Embryonic facial prominence (tissue), 1 donor: Measurements from ENCODE around the gene WDR64.

Experiments used
- DNase-seq: peaks from one replicate; pipeline ENCODE4 v3.0.0-alpha.2; 2016; ENCODE audit errors: extremely low spot score

WDR64 gene

DNA sequence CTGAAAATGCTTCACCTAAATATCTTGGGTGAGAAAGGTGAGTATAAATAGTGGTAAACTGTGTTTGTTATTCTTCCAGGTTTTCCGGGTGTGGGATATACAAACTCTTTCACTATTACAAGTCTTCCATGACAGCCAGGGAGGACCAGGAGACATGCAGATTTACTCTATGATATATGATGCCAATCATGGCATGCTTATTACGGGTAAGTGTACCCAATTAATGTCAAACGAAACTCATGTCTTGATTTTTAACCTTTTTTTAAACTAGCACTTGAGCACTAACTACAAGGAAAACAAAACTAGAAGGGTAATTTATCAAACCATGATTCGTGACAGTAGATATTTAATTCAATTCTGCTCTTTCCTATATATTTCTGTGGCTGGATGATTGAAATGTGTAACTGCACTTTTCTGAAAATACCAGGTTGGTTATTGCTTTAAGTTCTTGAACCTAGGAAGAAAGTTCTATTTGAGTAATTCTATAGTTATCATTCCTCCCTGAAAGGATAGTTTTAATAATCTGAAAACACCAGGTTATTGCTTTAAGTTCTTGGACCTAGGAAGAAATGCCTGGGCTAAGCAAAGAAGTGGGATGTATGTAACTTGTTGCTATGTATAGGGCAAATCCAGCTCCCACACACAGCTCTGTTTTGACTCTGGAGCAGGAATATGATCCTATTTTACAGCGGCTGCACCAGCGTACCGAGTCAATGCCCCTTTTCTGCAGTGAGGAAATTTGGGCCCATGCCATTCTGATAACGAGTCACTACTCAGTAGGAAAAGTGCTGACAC is 86.4 kb downstream of the WDR64 start:
- no peak for DNase-seq

DNA sequence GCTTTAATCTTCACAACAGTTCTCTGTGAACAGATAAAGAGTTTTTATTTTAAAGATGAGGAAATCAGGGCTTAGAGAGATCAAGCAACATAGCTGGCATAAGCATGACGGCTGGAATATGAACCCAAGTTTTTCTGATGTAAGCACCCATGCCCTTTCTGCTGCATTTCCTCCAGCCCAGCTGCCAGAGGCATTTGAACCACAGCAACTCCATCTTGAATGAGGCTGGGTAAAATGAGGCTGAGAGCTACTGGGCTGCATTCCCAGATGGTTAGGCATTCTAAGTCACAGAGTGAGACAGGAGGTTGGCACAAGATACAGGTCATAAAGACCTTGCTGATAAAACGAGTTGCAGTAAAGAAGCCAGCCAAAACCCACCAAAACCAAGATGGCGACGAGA is 90.0 kb downstream of the WDR64 start:
- no peak for DNase-seq

DNA sequence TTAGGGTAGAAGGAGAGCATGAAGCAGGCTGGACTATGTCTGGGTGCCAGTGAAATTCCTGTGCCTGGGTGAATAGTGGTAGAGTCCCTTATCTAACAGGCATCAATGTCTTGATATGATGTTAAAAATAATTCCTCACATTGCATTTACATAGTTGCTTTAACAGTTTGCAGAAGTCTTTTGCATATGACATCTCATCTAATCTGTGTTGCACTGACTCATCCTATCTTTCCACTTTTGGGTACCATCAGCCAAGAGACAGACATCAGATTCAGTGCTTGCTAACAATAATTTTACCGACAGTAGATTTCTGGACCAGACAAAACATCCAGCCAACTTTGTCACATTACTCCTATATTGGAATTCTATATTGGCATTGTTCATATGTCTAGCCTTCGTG is 92.5 kb downstream of the WDR64 start:
- DNase-seq: no peak

DNA sequence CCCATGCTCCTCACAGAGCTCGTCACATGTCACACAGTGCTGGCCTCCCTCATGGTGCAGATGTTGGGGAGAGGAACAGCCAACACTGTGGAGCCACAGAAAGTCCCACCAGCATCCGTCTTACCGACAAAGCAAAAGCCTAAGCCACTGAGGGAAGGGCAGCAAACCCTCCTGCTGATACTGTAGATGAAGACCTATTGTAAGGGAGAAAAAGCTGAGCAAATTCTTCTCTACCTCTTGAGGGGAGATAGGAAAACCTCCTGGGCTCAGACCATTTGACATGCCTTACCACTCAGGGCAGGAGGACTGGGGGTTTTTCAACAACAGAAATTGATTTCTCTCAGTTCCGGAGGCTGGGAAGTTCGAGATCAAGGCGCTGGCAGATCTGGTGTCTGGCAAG is 95.9 kb downstream of the WDR64 start:
- no peak for DNase-seq

DNA sequence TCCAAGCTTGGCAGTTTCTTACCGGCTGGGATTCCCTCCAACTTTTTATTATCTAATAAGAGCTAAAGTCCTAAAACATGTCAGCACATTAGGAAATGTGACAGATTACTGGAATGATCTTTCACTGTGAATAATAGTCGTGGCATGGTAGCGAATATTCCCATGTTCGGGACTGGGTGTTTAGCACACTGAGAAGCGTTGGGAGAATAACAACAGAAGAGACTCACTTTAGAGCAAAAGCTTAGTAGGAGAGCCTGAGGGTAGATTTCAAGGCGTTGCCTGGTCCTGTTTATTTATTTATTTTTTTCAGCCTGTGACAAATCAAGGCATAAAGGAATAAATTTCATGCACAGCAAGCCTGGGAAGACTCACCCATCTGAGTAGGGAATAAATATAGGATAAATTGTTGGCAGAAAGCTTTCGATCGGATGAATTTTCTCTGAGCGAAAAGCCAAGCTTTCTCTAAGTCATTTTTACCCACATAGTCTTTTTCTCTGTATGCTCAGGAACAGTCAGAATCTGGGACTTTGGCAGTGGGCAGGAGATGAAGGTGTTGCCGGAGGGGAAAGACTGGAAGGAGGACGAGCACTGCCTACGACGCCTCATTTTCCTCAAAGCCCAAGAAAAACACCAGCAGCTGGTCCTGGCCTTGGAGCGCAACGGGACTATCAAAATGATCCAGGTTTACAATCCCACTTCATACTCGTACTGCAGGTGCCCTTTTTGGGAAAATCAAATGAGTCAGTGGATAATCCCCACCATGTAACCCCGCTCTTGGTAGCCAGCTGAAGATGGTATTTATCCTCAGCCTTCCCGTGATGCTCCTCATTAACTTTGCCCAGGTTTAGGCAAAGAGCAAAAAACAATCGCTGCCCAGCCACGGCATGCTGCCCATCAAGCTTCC is 97.2 kb downstream of the WDR64 start:
- peak; percentile 6 for DNase-seq

DNA sequence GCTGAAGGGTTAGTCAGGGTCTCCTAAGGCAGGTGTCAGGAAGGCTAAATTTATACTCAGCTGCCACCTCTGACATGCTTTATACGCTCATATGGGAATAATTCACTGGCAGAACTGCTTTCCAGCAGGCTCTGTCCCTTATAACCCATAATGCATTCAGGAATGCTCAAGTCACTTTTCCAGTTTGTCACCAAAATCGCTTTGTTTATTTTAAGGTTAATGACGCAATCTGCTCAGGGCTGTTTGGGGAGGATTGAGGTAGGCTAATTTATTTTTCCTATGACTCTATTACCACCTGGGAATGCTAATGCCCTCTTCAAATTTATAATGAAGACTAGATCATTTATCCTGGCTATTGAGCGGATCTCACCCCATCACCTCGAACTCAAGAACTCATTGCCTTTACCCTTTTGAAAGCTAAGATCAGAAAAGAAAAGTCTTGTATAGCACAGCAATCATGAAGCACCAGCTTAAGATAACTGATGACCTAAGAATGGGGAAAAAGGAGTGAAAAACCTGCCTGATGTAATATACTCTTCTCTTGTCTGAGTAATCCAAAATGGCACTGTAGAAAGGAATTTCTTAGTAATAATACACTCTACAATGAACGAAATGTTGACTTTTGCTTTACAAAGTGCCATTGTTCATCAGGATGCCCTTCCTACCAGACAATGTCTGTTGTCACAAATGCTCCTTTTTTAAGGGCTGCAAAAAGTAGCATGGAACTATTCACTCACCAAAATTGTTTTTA is 98.0 kb downstream of the WDR64 start:
- DNase-seq: no peak

DNA sequence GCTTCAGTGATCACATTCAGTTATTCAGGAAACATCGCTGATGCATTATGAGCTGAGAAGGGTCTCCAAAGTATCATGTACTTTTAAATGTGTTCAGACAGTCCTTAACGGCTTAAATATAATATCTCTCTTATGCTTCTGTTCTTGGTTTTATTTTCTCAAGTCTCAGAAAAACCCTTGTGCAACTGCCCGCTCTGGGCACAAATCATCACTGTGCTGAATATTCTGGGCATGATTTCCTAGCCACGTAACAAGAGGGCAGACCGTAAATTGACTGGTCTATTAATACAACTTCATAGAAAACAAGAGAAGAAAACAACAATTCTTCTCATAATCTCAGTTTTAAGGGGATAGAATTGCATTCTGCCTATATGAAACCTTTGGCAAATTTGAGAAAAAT is 99.4 kb downstream of the WDR64 start:
- no peak for DNase-seq

DNA sequence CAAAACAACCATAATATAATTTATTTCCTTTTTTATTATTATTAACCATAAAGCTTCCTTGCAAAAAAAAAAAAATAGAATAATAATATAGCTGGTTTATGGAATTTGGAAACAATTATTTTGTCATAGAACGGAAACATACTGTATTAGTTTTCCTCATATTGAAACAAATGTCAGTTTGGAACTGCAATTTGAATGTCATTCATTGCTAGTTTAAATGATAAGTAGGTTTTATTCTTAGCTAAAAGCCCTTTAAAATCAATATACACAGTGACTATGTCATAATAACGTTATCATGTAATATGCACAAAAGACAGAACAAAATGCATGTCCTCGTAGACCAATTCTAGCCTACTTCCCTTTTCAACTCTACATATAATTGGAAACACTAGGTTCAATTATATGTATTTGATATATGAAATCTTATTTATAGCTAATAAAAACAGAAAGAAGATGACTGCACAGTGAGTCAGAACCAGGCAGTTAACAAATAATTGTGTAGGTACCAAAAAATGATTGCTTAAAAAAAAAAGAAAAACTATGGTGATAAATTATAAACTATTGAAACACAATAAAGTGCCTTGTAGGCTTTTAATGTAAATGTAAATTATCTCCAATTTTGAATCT is 110.7 kb downstream of the WDR64 start:
- no peak for DNase-seq

DNA sequence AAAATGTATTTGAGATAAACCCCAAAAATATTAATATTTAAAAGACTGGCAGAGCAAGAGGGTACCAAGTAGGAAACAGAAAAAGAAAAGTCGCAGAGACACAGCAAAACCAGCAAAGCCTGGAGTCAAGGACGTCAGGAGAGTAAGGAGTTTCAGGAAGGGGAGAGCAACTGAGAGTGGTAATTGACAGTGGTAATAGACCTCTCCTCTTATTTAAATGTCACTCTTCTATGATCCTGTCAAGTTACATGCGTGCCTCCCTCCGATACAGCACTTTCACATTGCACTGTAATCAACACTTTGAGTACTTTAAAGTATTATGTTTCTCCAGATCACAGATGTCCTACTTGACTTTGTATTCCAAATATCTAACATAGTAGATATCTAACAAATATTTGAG is 113.3 kb downstream of the WDR64 start:
- DNase-seq: no peak

DNA sequence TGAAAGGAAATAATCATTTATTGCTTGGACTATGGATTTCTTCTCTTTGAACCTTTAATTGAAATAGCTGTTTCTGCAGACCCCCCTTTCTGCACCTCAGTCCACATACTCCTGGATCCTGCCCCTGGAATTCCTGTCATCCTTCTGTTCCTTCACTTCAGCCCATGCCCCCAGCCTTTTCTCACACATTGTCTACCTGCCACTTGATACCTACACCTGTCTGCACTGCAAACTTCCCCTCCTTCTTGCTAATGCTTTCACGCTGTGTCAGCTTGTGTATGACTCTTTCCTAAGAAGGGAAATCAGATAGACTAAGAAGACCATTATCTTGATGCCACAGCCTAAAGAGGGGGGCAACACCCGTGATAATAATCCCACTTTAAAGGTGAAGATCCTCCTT is 115.7 kb downstream of the WDR64 start:
- DNase-seq: no peak

DNA sequence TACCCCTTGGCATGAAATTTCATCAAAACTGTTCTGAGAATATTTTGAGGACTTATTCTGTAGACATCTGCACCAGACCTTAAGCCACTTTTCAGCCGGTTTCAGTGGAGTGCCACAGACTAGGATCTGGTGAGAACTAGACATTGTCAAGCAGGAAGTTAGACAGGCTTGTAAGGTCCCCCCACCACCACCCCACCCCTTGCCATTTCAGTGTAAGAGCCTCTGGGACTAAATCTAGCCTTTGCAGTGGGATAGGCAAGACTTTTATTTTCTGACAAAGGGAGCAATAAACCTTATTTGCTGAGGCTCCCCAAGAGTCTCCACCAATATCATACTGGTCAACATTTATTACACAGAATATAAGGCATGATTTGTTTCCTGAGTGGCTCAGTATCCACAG is 118.0 kb downstream of the WDR64 start:
- DNase-seq: no peak

DNA sequence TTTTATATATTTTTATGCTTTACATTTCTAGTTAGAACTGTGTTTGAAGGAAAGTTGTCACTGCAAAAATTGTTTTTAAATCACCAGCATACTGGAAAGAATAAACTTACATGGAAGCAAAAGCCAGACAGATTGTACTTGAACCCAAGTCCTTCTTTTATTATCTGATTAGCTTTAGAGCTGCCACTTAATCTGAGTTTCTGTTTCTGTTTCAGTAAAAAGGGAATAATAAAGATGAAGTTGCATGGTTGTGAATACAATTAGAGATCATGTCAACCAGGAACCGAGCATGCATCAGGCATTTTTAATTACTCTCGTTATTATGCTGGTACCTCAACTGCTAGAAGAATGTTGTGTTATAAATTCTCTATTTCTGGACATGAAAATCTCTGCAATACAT is 119.0 kb downstream of the WDR64 start:
- DNase-seq: no peak

DNA sequence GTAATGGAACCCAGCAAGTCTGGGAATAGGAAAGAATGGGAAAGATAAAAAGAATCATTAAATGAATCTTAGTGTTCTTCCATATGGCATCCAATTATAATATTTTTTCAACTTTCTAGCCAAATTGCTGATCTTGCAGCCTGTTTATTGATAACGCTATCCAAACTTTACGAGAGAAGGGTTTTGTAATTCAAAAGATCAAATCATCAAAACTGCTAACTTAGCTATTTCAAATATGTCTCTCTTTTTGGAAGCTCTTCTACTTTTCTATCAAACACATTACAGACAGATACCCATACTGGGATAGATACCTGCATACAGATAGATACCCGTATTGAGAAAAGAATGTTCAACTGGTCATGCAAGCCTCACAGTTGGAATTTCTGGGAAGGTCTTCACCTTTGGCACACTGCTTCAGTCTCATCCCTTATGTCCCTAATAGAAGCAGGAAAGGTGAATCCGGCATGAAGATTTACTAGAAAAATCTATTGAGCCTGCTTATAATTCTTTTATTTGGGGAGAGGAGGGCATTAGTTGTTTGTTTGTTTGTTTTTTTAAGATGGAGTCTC is 120.9 kb downstream of the WDR64 start:
- no peak for DNase-seq

DNA sequence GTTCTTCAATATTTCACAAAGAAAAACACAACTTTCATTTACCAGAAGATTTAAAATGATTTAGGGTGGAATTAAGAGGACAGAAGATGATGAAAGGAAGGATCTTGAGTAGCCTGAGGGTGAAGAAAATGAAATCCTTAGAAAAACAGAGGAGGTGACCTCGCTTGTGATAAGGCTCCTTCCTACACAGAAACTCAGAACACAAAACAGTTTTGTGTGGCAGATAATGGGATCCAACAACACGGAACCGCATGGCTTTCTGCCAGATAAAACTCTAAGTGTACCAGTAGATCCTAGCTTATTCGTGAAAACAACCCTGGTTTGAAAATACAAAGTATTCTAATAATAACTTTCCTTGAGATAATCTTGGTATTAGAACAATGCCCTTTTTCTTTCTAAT is 121.9 kb downstream of the WDR64 start:
- no peak for DNase-seq

DNA sequence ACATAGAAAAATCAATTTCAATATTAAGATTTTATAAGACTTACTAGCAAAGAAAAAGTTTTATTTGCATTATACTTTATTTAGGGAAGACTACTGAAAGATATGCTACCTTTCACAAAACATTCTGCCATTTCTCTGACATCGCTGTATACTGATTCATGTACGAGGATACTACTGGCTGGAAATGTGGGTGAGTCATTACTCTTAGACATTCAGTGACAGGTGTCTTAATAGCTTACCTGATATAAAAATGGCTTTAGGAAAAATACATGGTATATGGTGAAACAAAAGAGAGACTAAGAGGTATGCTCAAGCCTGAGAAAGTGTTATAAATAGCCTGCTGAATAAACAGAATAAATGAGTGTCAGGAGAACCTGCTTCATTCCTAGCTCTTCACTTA is 122.9 kb downstream of the WDR64 start:
- DNase-seq: no peak

DNA sequence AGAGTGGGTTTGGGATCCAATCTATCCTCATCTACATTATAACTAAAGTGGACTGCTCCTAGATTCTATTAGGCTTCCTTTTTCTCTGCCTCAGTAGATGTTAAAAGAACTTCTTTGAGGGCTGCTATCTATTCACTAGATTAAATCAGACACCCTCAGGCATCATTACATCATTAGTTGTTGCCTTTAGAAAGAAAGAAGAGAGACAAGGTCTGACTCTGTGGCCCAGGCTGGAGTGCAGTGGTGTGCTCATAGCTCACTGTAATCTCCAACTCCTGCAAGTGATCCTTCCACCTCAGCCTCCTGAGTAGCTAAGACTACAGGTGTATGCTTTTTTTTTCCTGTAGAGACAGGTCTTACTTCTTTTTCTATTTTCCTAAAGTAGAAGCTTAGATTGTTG is 124.8 kb downstream of the WDR64 start:
- DNase-seq: no peak

DNA sequence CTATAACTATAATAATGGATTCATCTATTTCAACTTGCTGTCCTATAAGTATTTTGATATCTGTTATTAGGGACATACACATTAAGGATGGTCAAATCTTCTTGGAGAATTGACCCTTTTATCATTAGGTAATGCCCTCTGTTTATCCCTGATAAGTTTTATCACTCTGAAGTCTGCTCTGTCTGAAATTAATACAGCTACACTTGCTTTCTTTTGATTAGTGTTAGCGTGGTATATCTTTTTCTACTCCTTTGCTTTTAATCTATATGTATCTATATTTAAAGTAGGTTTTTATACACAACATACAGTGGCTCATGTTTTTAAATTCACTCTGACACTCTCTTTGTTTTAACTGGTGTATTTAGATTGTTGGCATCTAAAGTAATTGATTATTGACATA is 126.0 kb downstream of the WDR64 start:
- no peak for DNase-seq

DNA sequence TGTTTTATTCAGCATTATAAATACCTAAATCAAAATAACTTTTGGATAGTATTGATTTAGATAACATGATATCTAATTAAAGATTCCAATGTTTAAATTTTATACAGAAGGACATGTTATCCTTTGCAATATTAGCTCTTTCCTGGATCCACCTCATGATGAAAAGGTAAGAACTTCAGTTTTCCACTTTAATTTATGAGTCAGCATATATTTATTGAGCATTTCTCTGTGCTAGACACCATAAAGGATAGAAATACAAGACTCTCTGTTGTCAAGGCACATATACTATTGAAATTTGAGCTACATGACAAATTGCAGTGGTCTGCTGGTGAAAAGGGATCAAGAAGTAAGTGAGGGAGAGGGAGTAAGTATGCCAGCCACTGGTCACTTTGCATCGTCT is 127.8 kb downstream of the WDR64 start:
- no peak for DNase-seq

DNA sequence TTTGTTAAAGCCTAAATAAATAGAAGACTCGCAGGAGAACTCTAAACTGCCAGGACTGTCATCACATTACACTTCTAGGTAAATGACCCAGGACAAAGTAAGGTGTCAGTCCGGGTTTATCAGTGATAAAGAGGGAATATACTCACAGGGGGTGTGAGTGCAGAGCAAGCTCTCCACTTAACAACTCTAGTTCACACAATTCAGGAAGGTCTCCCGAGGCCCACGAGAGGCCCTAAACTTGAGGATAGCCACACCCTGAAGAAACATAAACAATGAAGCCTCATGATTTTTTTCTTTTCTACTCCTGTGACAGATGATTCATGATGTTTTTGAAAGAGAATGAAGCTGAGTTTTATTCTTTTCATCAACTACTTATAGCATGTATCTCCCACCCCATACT is 130.3 kb downstream of the WDR64 start:
- no peak for DNase-seq

DNA sequence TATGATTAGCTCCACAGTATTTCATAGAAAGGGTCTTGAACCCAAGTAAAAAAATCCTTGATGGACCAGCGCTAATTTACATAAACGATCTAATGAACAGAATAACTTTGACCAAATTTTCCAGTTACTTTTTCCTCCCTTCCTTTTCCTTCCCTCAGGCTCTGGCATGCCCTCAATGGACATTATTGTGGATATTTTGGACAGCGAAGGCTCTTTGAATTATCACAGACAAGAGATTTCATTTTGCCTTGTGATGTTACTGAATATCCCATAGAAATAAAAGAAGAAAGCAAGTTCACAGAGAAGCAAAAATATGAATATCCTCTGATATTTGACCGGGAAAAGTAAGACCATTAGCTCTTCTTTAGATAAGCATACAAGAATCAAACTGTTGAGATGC is 135.6 kb downstream of the WDR64 start:
- no peak for DNase-seq

DNA sequence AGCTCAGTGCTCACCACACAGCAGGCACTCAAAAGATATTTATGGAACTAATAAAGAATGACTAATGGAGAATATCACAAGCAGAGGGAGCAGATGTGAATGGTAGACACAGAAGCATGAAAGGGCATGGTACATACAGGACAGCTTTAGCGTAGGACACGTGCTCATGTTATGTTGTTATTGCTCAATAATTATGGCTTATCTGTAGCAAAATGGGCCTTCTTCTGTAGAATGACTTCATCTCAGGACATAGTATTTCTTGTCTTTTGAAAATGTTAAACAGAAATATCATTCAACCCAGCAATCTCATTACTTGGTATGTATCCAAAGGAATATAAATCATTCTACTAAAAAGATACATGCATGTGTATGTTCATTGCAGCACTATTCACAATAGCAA is 137.0 kb downstream of the WDR64 start:
- DNase-seq: no peak

DNA sequence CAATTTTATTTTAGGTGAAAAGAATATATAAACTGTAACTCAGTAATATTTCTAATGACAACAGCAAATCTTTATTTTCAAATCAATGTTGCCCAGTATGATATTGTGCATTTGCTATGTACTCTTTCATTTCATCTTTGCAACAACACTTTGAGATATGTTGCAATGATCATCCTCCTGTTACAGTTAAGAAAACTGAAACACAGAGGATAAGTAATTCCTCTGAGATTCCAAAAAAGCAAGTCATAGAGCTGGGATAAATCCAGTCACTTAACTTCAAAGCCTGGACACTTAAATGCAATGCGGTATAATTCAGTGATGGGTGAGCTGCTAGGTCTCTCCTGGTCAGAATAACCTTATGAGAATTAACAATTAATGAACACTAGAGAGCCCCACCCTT is 147.3 kb downstream of the WDR64 start:
- no peak for DNase-seq
